HL-60 (cell line): Measurements from ENCODE around the gene ANAPC10.

Experiments used
- CTCF ChIP-seq: IDR thresholded peaks from one replicate; pipeline ENCODE4 v1.5.1; 2011; ENCODE audit warnings: low read length, control low read depth, inconsistent platforms; ENCODE audit not compliant: insufficient read depth
- GABPA ChIP-seq: IDR thresholded peaks from 2 replicates; pipeline ENCODE4 v1.6.1; 2012; ENCODE audit warnings: low read depth
- POLR2AphosphoS5 ChIP-seq: IDR thresholded peaks from 2 replicates; pipeline ENCODE4 v1.6.1; 2012; ENCODE audit warnings: low read depth
- REST ChIP-seq: IDR thresholded peaks from 2 replicates; pipeline ENCODE4 v1.6.1; 2012; ENCODE audit warnings: low read depth; ENCODE audit not compliant: insufficient replicate concordance

GRCh38 chr4:145047151-145047550, 50.8 kb downstream of the ANAPC10 start:
- TF ChIP-seq CTCF = no peak
- TF ChIP-seq GABPA = no peak
- TF ChIP-seq POLR2AphosphoS5 = no peak
- no peak for TF ChIP-seq REST
